HG02885 (cell line): Measurements from ENCODE around the gene AAMDC.
A peak's percentile ranks its signal among the peaks of the same experiment; 100 is the strongest.
"Not testable (repeated sequence)": the region's sequence is repeated elsewhere in the genome, so short reads cannot be mapped to it uniquely, and the experiment has no call there.

Source experiments
- ATAC-seq: cut with Tn5 transposase; IDR thresholded peaks from one replicate; pipeline ENCODE4 v1.9.1; 2021; ENCODE audit warnings: mild to moderate bottlenecking; ENCODE audit not compliant: unreplicated experiment, poor library complexity

The AAMDC gene

GRCh38 chr11:77819921-77820564 is 901 bp upstream of the AAMDC start:
- ATAC-seq, result peak; percentile 17

- ATAC-seq, result no peak
These were observed 456 bp downstream of the AAMDC start for GRCh38 chr11:77821349-77821851.

GRCh38 chr11:77822126-77822525 is 1.2 kb downstream of the AAMDC start:
- ATAC-seq, result not testable (repeated sequence)

GRCh38 chr11:77823775-77824174 is 2.8 kb downstream of the AAMDC start:
- no peak for ATAC-seq

GRCh38 chr11:77828926-77829325 is 8.0 kb downstream of the AAMDC start:
- no peak for ATAC-seq

- no peak for ATAC-seq
These were observed 12.4 kb downstream of the AAMDC start for GRCh38 chr11:77833302-77833701.

GRCh38 chr11:77842441-77843121 is 21.6 kb downstream of the AAMDC start:
- no peak for ATAC-seq

GRCh38 chr11:77843700-77844099 is 22.8 kb downstream of the AAMDC start:
- ATAC-seq, result not testable (repeated sequence)

GRCh38 chr11:77851503-77851902 is 30.6 kb downstream of the AAMDC start:
- no peak for ATAC-seq

- no peak for ATAC-seq
These were observed 33.9 kb downstream of the AAMDC start for GRCh38 chr11:77854838-77855237.

GRCh38 chr11:77857906-77858457 is 37.0 kb downstream of the AAMDC start:
- ATAC-seq, result not testable (repeated sequence)

- ATAC-seq, result not testable (repeated sequence)
These were observed 40.5 kb downstream of the AAMDC start for GRCh38 chr11:77861444-77861843.

GRCh38 chr11:77865805-77866204 is 44.9 kb downstream of the AAMDC start:
- ATAC-seq, result no peak

- no peak for ATAC-seq
These were observed 45.4 kb downstream of the AAMDC start for GRCh38 chr11:77866336-77866735.

- ATAC-seq, result no peak
These were observed 47.8 kb downstream of the AAMDC start for GRCh38 chr11:77868744-77869143.

- no peak for ATAC-seq
These were observed 50.9 kb downstream of the AAMDC start for GRCh38 chr11:77871855-77872254.

GRCh38 chr11:77873345-77873744 is 52.4 kb downstream of the AAMDC start:
- ATAC-seq, result no peak

GRCh38 chr11:77874206-77874605 is 53.3 kb downstream of the AAMDC start:
- no peak for ATAC-seq

GRCh38 chr11:77876045-77876444 is 55.1 kb downstream of the AAMDC start:
- ATAC-seq, result no peak

GRCh38 chr11:77878247-77878646 is 57.3 kb downstream of the AAMDC start:
- not testable (repeated sequence) for ATAC-seq

GRCh38 chr11:77879218-77879617 is 58.3 kb downstream of the AAMDC start:
- peak; percentile 60 for ATAC-seq
